HG03196 (cell line): ENCODE measurements around the gene GANAB.
"Not testable (repeated sequence)": the region's sequence is repeated elsewhere in the genome, so short reads cannot be mapped to it uniquely, and the experiment has no call there.

Experiments used
- ATAC-seq: cut with Tn5 transposase; IDR thresholded peaks from one replicate; pipeline ENCODE4 v1.9.1; 2021; ENCODE audit not compliant: unreplicated experiment

The GANAB gene

DNA sequence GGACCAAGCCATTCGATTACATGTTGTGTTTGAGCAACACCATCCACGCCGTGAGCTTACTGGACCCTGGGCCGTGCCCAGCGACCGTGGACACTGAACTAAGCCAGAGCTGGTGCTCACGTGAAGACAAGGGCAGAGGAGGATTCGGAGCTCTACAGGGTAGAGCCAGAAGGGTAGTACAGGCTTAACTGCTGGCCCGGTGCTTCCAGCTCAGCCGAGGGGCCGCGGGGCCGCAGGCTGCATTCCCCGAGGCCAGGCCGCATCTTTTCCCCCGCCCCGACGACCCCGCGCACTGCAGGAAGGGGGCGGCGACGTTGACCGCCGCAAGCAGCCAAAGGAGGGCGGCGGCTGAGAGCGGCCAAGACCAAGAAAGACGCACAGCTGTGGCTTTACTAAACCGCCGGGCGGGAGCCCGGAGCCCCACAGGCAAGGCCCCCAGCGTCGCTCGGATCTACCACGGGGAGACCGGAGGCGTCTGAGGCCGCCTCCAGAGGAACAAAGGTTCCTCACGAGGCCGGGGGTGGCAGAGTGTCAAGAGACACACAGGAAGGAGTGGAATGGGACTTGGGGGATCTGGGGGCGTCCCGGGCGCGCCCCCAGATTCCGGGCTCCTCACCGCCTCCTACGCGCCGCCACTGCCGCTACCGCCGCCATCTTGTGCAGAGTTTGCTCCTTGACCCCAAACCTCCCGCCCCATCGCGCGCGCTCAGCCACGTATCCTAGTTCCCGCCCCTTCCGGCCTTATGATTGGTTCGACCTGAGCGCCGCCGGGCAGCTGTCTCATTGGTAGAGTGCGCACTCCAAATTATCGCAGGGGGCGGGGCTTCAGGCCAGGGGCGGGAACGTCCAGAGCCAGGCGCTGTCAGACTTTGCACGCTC is at the start of gene GANAB:
Gene GANAB (minus strand): TSS at position 668 of the 879 bp plus-strand sequence. CDS start 14 bp downstream, at position 654.
- peak; percentile 88 for ATAC-seq

DNA sequence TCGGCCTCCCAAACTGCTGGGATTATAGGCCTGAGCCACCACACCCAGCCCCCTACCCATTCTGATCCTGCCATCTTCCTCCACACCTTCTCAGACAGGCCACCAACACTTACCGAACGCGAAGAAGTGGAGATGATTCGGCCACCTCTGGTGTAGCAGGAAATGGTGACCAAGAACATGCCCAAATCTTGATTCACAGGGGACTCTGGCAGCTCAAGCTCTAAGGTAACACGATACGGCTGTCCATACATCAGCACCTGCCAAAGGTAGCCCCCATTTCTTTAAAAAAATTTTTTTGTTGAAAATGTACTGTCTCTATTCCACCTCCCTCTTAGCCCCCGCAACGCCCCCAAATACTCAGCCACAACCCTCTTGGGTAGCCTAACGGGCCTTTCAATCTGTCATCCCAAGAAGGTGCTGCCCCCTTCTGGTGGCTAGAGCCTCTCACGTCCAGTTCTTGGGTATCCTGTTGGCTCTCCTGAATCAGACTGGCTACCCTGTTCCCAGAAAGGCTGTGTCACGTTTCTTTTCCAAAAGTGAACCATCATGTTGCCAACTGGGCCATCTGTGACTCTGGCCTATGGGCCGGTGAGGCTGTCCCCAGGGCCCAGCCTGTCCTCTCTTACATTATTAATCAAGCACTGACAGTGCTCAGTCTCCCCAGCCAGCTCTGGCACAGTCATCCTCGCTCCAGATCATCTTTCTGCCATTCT is 48.2 kb upstream of the GANAB start:
- ATAC-seq, result no peak

DNA sequence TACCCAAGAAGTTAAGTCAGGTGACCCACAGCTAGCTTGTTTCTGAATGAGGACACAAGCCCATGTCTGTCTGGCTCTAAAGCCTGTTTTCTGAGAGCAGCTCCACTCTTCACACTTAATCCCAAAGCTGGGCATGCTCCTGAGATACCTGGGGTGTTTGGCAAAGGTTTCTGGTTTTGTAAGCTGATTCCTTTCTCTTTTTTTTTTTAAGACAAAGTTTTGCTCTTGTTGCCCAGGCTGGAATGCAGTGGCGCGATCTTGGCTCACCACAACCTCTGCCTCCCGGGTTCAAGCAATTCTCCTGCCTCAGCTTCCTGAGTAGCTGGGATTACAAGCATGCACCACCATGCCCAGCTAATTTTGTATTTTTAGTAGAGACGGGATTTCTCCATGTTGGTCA is 47.2 kb upstream of the GANAB start:
- not testable (repeated sequence) for ATAC-seq

DNA sequence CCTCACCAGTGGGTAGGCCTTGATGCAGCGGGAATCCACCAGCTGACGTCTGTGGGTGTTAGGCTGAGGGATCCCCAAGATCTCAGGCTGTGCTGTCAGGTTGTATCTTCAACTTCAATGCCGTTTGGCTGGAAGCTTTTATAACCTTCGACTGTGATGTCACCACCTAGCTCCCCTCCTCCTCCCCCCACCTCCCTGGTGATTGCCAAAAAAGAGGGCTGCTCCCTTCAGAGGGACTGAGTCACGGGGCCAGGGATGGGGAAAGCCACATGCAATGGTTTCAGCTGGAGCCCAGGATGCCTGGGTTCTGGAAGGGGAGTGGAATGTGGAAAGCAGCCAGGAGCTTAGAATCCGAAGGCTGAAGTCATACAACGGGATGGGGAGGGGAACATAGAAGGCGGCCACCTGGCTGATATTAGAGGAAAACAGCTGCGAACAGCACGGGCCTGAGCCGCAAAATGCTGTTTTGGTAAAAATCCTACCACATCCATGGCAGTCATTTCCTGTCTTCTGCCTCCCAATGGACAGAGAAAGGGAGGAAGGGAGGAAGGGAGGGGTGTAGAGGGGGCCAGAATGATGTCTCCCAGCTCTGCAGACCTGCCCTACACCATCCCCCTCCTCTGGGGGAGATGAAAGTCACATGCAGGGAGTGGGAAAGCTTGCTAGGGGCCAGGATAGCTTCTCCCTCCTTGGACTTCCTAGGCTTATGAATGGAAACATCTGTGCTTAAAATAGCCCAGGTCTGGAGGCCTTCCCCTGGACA is 43.2 kb upstream of the GANAB start, which contains the start of gene LRRN4CL:
Gene LRRN4CL (minus strand): TSS at position 110 of the 763 bp plus-strand sequence. CDS start 1,022 bp downstream, outside the sequence.
- ATAC-seq, result no peak

DNA sequence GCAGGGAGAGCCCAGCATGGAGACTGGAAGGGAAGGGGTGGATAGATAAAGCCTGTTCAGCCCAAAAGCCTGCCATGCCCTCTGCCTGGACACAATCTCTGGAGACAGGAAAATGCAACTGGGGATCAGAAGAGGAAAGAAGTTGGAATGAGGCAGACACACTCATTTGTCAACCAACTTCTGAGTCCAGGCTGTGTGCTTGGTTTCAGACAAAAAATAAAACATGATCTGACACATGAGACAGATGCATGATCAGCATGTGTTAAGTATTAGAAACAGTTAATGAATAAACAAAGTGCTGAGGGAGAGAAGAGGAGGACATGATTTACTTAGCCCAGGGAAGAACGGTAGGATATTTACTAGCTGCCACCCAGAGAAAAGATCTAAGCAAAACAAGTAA is 42.1 kb upstream of the GANAB start:
- no peak for ATAC-seq

DNA sequence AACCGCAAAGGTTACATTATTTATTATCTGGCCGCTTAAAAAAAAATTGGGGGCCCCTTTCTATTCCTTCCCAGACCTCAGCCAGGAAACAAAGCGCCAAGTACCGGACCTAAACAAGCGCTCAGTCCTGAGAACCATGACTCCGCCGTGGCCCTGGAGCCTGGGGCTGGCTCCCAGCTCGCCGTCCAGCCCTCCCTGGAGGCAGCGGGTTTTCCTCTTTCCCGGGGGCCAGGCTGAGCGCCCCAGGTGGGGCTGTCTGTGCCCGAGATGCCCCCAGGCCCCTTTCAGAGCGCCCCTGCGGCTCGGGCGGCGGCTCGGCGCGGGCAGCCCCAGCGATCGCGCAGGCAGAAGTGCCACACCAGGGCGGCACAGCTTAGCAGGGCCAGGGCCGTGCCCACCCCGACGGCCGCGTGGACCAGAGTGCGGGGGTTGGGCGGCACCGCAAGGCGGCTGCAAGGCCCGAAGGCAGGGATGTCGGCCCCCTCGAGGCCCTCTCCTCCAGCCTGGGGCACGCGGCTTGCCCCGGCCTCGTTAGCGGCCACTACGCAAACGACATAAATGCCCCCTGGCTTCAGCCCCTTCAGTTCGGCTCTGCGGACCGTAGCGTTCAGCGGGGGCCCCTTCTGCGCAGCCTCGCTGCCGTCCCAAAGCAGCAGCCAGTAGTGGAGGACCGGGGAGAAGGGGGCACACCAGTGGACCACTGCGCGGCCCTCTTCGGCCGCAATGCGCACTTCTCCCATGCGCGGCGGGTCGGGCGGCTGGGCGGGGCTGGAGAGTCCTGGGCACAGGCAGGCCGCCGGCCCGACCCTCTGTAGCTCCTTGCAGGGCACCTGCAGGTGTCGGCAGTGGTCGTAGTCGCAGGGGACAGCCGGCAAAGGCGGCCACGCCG is 41.3 kb upstream of the GANAB start:
- no peak for ATAC-seq

DNA sequence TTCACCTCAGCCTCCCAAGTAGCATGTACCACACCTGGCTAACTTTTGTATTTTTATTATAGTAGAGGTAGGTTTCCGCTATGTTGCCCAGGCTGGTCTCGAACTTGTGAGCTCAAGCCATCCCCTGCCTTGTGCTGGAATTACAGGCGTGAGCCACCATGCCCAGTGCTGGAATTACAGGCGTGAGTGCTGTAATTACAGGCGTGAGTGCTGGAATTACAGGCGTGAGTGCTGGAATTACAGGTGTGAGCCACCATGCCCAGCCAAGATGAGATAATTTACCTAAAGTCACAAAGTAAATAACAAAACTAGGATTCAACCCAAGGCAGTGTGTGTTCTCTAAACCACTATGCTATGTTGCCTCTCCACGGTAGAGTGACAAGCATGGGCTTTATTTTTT is 36.1 kb upstream of the GANAB start:
- no peak for ATAC-seq

DNA sequence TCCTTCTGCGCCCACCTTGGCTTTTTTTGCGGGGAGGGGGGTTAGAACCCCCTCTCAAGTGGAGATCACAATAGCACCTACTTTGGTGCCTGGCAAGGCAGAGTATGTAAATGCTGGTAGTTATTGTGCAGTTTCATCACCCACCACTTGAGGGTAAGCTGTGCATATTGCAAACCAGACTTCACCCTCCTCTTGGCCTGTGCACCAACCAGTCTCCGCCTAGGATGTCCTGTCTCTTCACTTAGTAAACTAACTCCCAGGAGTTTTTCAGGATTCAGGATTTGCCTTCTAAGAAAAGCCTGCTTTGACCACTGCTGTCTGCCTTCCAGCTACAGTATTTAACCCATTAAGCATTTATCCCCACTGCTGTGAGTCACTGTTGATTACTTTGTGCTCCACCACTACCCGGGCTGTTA is 34.4 kb upstream of the GANAB start:
- ATAC-seq, result peak; percentile 59

DNA sequence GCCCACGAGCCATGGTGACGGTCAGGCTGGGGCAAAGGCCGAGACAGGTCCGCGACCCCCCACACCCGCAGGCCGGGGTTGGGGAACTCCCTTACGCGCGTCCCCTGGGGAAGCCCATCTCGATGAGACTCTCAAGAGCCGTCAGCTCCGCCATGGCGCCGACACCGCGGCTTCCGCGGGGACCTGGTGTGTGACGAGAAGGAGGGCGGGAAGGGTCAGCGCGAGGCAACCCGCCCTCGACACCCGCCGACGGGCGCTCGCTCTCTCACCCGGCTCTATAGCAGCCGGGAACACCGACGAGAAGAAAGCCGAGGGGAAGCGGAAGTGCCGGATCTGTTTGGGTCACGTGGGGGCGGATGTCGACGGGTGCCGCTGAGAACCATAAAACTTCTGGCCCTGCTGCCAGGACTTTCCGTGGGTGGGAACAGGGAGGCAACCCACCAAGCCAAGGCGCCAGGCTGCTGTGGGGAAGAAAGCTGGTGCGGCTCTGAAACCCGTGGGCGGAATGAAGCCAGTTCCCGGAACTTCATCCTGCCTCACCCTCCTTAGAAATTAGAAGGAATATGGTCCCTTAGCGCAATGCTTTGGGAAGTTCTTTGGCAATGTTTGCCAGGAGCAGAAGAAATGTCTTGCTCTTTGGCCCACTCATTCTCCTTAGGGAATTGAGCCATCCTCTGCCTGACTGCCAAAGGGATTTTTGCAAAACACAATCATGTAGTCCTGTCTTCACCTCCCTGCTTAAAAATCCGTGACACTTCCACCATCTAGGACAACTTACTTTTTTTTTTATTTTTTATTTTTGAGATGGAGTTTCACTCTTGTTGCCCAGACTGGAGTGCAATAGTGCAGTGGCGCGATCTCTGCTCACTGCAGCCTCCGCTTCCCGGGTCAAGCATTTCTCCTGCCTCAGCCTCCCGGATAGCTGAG is 32.6 kb upstream of the GANAB start, which contains the start of gene UBXN1:
Gene UBXN1 (minus strand): TSS at position 304 of the 927 bp plus-strand sequence. CDS start 150 bp downstream, at position 154.
- peak; percentile 72 for ATAC-seq

DNA sequence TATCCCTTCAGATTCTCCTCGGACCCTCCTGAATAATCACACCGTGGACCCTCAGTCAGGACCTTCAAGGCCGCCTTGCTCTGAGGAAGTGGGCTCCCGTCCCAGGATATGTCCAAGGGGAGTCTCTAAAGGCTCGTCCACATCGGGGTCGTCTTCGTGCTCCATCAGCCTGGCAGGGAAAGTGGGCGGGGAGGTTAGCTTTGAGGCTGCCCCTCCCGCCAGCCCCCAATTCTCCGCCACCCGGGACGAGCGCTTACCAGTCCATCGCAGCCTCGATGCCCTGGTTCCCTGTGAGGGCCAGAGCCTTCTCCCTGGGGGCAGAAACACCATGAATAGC is 32.0 kb upstream of the GANAB start:
- ATAC-seq, result no peak

DNA sequence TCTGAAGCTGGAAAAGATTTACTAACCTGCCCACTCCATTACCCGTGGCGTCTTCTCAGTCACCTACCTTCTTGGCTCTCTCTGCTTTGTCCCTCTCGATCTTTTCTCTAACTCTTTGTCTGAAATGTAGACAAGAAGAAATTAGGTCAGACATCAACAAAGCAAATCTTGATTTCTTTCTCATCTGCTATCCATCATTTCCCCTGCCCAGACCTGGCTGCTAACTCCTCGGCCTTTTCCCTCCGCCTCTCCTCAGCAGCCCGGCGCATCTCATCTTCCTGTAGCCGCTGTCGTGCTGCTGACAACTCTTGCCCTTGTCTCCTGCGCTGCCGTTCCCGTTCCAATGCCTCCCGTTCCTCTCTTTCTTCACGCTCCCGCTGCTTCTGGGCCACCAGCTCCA is 31.3 kb upstream of the GANAB start:
- no peak for ATAC-seq

DNA sequence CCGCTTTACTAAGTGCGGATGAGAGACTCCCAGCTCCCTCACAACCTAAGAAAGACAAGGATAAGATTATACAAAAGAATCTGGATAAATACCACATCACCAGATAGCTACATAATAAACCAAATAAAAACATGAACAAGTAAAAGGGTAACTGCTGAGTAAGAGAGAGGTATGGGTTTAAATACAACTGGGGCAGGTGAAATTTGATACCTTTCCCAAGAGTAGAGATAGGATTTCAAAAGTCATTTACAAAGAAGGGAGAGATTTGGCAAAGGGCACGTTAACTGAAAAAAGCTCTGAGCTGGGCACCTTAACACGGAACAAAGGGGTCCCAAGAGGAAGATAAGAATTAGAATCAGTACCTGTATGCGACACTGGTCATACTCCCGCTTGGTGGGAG is 30.7 kb upstream of the GANAB start:
- ATAC-seq, result no peak

DNA sequence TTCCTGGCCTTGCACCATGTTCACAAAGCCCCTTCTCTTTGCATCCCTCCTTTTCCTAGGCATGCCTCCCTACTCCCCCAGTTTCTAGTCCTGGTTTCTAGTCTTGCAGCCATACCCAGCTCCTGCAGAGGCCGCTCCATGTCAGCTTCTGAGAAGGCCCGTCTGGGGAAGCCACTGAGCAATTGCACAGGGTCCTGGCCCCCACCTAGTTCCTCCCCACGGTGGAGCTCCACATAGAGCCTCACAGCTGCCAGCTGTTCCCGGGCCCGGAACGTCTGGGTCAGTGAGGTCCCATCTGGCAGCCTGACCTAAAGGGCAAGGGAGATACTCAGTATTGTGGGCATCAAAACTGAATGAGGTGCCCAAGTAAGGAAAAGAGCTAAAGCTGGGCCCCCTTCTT is 30.3 kb upstream of the GANAB start:
- no peak for ATAC-seq

DNA sequence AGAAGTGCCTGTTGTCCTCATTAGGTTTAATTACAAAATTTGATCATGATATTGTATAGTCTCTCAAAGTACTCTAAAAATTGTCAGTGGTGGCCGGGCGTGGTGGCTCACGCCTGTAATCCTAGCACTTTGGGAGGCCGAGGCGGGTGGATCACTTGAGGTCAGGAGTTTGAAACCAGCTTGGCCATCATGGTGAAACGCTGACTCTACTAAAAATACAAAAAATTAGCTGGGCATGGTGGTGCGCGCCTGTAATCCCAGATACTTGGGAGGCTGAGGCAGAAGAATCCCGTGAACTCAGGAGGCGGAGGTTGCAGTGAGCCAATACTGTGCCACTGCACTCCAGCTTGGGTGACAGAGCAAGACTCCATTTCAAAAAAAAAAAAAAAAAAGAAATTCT is 29.0 kb upstream of the GANAB start:
- not testable (repeated sequence) for ATAC-seq

DNA sequence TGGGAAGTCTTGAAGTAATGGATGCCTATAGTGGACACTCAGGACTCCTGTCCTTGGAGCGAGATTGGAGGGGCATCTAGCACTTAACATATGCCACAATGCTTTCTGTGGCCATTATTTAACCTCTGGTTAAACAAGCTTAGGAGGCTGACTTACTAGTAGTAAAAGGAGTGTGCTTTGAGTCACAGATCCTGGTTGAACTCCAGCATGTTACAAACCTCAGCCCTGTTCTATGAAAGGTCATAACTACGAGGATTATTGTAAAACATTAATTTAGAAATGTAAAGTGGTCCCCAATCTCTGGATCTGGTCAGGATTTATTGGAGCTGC is 26.7 kb upstream of the GANAB start:
- ATAC-seq, result no peak

DNA sequence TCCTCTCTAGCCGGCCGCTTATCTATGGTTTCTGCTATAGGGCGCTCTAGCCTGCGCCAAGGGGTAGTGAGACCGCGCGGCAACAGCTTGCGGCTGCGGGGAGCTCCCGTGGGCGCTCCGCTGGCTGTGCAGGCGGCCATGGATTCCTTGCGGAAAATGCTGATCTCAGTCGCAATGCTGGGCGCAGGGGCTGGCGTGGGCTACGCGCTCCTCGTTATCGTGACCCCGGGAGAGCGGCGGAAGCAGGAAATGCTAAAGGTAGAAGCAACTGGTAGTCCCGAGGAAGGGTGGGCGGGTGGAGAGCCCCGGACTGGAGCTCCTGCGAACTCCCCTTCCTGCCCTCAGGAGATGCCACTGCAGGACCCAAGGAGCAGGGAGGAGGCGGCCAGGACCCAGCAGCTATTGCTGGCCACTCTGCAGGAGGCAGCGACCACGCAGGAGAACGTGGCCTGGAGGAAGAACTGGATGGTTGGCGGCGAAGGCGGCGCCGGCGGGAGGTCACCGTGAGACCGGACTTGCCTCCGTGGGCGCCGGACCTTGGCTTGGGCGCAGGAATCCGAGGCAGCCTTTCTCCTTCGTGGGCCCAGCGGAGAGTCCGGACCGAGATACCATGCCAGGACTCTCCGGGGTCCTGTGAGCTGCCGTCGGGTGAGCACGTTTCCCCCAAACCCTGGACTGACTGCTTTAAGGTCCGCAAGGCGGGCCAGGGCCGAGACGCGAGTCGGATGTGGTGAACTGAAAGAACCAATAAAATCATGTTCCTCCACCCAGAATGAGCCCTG is 25.4 kb upstream of the GANAB start, which contains the start of the genes LBHD1 and UQCC3:
Gene LBHD1 (minus strand): TSS at position 660 of the 782 bp plus-strand sequence. CDS start 2,236 bp downstream, outside the sequence.
Gene UQCC3 (plus strand): TSS at position 66 of the 782 bp plus-strand sequence. CDS start 73 bp downstream, at position 139.
- peak; percentile 43 for ATAC-seq

DNA sequence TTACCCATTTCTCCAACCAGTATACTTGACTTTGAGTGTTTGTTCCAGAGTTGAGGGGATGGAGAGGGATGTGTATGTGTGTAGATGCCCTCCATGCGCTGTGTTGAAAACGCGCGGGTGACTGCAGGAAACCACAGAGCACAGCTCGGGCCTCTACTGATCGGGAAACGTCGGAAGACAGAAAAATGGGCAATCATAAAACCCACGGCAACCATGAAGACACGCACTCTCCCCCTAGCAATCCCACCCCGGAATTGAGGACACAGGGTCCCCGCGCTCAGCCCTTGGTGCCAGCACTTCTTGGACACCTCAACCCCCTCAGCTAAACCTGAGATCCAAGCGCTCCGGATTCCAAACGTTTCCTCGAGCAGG is 24.8 kb upstream of the GANAB start:
- no peak for ATAC-seq

DNA sequence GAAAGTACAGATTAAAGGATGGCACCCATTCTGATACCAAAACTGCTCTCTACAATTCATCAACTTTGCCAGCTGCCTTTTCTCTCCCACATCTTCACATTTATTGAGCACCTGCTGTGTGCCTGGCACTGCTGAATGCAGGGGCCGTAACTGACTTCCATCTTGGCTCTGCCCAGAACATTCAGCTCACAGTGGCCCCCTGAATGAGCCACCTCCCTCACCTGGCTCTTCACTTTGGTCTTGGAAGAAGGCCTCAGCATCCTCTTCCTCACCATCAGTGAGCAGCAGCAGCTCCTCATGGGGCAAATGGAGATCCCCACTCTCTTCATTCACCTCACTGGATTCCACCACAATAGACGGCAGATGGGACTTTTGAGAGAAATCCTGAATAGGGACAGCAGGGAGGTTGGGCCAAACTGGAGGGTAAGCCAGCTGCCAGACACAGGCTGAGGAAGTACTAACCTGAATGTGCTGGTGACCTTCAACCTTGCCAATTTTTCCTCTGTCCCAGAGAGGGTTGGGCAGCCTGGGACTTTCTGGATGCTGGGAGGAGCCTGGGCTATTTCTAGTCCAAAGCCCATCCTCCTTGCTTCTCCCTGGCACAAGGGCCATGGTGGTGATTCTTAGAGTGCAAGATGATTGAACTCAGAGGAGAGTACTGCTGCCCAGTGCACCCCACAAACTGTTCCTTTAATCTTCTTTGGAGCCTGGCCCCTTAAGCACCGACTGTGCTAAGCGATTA is 23.2 kb upstream of the GANAB start:
- ATAC-seq, result no peak
